KBM-7 (cell line): ENCODE measurements around the gene ARL15.

Source experiments
- DNase-seq: peaks from one replicate; pipeline ENCODE4 v3.0.0-alpha.2; 2015
- in situ Hi-C: fragments of 300-500 bp; cut with MboI; formaldehyde crosslinking; loops from 2 replicates; pipeline ENCODE4 v1.14.3; 2020; ENCODE audit warnings: low sequenced_read_pairs, low pct_unique_long_range_greater_than_20kb, mixed read lengths

ARL15 gene

DNA sequence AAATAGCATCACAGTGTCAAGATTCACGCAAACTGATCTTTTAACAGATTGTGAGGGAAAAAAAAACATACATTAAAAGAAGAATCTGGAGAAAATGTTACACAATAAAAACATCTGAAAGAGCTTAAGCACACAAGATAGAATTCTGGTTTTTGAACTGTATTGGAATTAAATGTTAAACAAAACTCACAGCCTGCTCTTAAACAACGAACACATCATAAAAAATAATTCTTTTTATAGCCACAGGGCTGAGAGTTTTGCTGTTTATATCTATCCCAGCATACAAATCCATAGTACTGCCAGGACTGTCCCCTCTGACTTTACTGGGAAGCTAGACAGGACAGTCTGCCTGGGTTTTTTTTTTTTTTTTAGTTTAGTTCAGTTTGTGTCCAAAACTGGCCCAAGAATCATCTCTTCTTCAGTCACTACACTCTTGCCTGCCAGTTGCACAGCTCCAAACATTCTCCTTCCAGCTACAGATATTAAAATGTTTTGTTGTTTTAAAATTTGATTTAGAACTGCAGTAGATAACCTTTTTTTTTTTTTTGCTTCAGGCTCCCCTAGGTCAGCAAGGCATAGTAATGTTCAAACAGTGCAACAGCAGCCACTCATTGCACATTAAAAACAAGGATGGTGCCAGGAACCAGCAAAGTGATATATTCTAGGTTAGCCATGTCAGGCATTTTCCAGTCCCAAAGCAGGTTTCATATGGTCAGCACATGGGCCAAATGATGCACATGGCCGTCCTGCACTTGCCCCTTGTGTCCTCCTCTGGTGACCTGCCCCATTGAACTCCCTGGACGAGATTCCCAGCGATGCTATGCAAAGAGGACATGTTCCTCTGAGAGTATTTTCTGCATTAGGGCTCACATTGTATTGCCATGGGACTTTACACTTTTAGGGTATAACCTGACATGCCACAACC lies 173.6 kb downstream of the ARL15 start:
- in situ Hi-C loops, result no loop called here
- no peak for DNase-seq

DNA sequence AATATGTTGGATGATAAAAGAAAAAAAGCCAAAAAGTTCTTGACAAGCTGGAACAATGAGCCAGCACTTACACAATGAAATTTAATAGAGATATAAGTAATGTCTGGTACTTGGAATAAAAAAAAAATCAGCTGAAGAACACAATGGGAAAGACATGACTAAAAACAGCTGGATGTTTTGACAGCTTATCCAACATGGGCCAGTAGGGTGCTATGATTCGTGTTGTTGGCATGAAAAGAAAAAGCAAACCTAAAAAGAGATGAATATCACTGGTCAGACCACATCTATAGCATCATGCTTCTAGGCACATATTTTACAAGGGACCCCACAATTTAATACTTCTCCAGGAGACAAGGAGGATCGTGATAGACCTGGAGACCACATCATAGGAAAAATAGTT lies 175.3 kb downstream of the ARL15 start:
- in situ Hi-C loops, result no loop called here
- no peak for DNase-seq

DNA sequence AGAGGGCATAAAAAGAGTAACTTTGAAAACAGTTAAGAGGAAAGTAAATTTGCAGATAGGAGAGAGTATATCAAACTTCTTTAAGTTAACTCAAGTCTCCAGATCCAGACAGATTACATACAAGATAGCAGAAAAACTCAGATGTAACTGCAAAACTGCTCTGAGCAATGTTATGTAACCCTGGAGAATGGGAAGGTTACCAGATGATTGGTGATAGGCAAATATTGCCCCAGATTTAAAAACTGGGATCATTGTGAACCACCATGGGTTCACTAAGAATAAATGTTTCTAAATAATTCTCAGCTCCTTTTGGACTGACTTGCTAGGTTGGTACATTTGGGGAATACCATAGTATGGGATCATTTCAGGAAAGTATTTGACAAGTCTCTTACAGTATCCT lies 176.5 kb downstream of the ARL15 start:
- in situ Hi-C loops, result no loop called here
- DNase-seq, result no peak

DNA sequence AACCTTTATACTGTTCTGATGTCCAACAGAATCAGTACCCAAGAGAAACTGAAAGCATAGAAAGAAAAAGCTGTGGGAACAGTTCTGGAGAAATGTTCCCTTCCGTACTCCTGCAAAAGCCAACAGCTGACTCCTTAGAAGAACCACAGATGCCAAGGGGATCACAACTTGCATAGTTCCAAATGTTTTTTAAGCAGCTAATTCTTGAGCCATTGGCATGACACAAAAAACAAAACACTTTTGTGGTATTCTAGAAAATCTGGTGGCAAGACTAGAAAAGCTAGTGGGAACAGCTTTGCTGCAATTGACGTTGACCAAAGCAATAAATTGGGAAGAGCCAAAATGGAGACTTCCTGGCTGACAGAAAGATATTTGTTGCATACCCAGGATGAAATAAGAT lies 189.9 kb downstream of the ARL15 start:
- in situ Hi-C loops, result no loop called here
- DNase-seq, result no peak

DNA sequence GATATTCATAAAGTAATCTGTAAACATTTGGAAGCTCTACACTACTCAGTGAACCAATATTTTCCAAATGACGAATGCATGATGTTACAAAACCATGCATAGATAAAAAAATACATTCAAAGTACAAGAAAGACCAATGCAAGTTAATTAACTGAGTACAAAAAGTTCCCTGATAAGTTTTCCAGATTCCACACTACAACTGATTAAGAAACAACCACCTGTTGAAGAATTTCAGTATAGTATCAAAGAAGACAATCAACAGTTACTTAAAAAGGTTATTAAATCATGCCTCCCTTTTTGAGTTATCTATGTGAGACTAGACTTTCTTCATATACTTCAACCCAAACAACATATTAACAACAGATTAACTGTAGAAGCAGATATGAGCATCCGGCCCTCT lies 192.4 kb downstream of the ARL15 start:
- DNase-seq, result no peak
- in situ Hi-C loops, result no loop called here

DNA sequence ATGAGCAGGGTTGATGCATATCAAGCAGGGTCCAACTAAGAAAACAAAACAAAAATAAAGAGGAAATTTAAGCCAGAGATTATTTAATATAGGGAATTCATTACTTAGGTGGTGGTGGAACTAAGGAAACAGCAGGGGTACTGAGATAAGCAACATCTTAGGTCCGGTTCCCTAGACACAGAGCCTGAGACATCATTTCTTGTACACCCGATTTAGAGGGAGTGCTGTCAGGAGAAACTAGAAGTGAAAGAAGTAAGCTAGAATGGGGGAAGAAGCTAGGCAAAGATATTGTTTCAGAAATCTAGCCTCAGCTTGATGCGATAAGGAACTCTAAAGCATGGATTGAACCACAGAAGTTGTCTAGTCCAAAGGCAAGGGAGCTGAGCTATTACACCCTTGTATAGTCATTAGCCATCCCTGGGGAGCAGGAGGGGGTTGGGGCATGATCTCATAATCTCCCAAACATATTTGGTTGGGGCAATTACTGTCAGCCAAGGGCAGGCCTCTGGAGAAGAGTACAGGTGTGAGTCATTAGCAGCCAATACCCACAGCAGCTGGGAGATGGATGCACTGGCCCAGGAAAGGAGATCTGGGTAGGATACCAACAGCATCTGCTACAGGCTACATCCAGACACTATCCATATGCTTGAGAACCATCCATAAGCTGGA lies 194.5 kb downstream of the ARL15 start:
- in situ Hi-C loops, result no loop called here
- no peak for DNase-seq

DNA sequence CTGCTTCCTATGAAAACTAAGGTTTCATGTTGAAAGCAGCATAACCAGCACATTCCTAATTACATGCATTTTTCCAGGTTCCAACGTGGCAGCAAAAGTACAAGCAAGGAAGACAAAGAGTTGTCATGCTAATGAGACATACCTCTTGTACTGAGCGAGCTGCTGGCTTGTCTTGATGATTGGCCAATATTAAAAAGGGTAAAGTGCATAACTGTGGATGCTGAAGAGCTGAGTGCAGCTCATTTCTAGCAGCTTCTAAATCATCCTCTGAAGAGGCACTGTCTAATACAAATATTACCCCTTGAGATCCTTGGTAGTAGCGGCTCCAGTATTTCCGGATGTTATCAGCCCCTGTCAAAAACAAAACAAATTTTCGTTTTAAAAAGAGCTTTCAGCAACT lies 197.3 kb downstream of the ARL15 start:
- in situ Hi-C loops, result no loop called here
- no peak for DNase-seq

DNA sequence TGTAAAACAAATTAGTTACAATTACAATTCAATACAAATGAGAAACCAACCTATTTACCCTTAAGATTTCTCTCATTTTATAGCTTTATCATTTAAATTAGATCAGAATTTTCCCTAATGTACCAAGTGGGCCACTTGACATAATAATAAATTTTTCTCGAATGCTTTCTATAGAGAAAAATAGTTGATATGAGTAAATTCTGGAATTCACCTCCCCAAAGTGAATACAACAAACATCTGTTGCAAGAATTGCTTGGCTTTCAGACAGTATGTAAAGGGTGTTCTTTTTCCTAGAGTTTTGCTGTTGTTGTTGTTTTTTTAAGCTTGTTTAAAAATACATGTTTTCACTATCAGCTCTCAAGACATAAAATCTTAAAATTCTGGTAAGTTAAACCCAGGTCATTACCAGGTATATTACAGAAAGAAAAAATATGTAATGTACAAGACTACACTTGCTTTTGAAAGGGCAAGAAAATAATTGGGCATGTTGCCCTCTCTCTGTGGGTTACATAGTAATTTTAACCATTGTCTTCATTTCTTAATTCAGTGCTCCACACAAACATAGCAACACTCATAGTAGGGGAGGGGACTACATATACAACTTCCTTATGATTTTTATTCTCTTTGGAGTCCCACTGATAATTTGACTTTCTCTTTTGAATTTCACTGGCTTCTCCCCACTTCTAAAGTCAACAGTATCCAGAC lies 200.6 kb downstream of the ARL15 start:
- DNase-seq, result no peak
- in situ Hi-C loops, result no loop called here

DNA sequence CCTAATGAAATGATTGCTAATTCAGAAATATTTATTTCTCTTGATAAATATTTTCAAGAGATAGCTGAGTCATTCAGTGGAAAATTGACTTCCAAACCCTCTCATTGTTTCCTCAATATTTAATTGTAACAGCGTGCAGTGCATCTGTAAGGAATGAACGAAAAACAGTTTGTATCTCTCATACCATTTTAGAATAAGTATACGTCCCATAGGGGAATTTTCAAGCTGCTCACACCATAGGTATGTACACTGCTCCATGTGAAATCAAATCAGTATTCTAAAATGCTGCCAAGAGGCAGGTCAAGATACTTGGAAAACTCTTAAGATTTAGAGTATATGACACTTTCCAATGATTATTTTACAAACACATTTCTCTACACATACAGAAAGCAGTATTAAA lies 202.2 kb downstream of the ARL15 start:
- no peak for DNase-seq
- in situ Hi-C loops, result no loop called here

DNA sequence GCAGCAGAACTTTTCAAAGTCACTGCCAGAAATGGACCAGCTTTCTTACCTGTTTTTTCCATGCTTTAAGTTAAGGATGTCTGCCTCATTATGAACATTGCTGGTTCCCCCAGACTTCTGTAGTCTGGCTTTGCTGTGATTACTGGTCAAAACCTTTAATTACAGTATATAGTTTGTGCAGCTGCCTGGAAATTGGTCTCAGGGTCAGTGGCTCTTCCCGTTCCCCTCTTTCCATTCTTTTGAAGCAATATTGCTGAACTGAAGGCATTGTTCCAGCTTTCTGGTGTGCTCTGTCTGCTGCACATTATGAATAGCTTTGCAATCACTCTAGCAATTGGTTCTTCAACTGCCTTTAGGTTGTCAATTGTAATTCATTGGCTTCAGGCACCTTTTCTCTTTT lies 206.5 kb downstream of the ARL15 start:
- DNase-seq, result no peak
- in situ Hi-C loops, result no loop called here

DNA sequence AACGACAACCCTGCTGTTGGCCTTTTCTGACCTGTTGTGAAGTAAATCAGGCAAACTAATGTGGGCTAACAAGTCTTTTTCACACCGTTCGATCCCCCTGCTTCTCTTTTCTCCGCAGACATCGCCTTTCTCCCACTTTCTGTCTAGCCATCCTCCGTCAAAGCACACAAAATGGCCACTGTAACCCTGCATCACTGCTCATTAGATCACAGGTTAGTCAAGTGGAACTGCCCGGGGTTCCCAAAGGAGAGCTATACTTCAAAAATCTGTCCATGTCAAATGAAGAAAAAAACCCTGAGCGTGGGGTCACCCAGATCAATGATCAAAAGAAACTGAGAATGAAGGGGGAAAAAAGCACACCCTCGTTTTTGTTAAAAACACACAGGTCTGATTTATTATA lies 212.1 kb downstream of the ARL15 start:
- DNase-seq, result no peak
- in situ Hi-C loops, result no loop called here

DNA sequence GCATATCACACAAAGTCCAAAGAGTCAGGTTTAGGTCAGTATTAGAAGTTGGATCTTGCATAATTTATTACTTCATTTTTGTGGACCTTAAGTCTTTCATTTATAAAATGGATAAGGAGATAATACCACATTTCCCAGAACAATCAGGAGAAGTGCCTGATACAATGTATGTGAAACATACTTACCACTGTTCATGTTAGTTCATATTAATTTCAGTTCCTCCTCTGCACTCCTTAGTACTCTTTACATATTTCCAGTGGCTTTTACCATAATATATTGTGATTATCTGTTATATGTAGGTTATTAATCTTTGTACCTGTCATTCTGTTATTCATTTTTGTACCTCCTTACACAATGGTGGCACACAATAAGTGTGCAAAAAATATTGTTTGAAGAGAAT lies 214.4 kb downstream of the ARL15 start:
- no peak for DNase-seq
- in situ Hi-C loops, result no loop called here

DNA sequence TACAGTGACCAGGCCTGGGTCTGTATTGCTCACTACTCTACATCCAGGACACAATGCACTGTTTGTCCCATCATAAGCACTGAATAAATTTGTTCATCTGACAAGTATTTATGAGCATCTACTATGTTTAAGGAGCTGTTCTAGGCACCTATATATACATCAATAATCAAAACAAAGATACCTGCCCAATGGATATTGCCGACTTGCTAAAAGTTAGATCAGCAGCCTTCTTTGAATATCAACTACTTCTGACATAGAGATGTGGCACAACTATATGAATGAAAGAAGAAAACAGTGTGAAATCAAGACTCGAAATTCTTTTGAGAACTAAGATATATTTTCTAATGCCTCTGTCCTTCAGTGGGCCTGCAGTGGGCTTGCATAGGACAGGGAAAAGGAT lies 215.7 kb downstream of the ARL15 start:
- in situ Hi-C loops, result no loop called here
- DNase-seq, result no peak

DNA sequence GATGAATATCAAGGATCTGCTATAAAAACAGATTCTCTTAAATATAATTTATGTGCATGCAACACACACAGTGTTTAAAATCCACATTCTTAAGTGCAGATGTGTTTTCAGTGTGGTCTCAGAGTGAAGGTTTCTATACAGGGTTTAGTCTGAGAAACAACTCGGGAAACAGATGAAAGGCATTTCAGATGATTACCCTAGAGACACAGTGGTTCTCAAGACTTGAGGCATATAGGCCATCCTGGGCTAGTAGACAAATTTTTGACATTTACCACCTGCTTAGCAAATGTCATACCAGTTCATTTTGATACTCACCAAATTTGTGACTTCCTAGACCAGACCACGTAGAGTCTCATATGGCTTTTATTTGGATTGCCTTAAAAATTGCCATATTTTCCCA lies 216.5 kb downstream of the ARL15 start:
- in situ Hi-C loops, result no loop called here
- DNase-seq, result no peak

DNA sequence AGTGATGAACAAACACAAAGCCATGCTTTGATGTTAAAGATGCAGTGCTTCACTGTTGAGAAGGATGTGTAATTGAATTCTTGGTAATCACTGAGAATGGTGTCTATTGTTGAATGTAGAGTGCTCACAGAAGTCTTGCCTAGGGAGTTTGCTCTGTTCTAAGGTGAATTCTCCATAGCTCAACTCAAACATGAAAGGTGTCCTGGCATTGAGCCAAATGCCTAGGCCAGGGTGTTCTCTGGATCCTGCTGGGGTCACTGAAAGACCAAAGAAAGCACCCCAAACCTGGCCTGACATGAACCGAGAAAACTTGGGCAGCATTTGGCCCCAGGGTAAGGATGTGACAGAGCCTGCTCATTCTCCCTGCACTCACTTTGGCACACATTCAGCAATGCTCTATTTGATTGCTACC lies 217.3 kb downstream of the ARL15 start:
- no peak for DNase-seq
- in situ Hi-C loops, result no loop called here

DNA sequence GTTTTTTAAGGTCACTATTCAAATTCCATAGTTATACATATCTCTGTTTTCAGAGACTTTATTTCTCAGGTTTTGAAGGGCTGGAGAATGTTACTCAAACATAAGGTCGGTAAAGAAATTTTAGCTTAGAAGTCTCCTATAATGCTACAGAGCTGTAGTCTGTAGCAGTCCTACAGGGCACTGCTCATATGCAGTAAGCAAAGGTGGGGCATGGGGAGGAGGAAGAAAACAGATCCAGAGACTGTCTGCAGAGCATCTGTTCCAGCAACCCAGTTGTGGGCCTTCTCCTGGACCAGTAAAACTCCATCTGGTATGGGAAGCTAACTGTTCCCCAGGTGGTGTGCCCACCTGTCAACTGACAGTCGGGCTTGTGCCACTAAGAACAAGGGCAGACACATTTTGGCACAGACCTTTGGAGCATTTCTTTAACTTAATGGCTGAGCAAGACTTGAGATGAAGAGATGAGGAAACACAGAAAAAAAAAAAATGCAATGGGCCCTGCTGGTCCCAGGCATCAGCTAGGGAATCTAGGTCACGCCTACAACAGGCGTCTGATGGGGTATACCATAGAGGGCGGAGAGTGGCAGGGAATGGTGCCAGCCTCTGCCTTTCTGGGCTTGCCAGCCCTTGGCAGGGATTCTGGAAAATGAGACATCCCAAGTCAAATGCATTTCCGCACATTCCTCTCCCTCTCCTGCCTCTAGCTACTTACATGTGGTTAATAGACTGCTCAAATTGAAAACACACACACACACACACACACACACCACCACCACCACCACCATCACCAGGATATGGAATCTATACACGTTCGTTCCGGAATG lies 218.9 kb downstream of the ARL15 start:
- in situ Hi-C loops, result no loop called here

DNA sequence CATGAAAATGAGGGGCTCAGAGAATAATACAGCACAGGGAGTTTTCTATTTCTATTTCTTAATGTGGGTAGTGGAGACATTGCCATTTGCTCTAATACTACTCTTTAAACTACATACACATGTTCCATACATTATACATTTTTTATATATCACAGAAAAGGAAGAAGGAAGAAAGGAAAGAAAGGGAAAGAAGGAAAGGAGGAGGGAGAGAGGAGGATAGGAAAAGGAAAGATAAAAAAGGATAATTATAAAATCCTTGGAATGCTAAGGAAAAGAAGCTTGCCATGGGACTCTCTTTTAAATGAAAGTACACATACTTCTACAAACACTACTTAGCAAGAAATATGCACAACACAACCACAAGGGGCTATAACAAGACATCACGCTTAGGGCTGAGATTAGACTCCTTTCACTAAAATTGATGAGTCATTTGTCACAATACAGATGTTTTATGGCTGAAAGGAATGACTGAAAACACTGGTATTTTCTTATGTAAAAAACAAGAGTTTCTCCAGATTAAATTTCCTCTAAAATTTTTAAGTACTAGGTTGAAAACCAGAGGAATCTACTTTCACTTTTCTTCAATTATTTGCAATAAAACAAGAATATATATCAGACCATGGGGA lies 219.8 kb downstream of the ARL15 start:
- DNase-seq, result peak; percentile 24
- in situ Hi-C loops, result no loop called here

More for the DNA sequence above, 218.9 kb downstream of the ARL15 start:
- no peak for DNase-seq

DNA sequence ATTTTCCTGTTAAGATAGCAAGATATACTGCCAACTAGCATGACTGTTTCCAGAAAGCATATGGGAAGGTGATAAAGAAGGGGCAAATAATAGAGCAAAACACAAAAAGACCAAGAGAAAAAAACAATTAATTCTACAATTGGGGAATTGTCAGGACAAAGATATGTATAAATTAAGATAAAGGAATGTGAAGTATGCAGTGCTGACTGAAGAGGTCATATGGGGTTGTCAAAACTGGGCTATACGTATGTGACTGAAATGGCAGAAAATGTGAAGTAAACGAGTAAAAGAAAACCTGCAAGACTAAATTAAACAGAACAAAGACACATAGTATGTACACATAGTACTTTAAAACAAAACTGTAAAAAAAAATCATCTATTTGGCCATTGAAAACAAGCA lies 222.3 kb downstream of the ARL15 start:
- in situ Hi-C loops, result no loop called here
- DNase-seq, result no peak

DNA sequence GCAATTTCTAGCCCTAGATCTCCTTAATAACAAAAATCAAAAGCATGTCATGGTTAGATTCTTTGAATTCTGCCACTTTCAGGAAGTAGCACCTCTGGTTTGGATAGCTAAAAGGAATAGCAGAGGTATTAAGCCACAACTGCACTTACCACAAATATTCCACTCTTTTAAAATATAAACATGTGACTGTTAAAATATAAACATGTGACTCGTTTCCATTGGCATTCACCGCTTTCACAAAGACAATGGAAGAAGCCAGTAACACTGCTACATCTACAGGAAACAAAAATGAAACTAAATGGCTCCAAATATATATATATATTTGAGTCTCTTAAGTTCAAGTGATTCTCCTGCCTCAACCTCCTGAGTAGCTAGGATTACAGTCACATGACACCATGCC lies 222.9 kb downstream of the ARL15 start:
- no peak for DNase-seq
- in situ Hi-C loops, result no loop called here
